HG03066 (cell line): ENCODE data around the gene CYRIA.

ENCODE experiments used
- ATAC-seq: cut with Tn5 transposase; IDR thresholded peaks from one replicate; pipeline ENCODE4 v1.9.1; 2021; ENCODE audit warnings: low read depth; ENCODE audit not compliant: unreplicated experiment

CYRIA gene

GRCh38 chr2:16652296-16653082, 13.1 kb downstream of the CYRIA start:
- no peak for ATAC-seq

- no peak for ATAC-seq
Observed at GRCh38 chr2:16650287-16651249, 15.1 kb downstream of the CYRIA start.

GRCh38 chr2:16649353-16650286, 16.0 kb downstream of the CYRIA start:
- no peak for ATAC-seq

- ATAC-seq: no peak
Observed at GRCh38 chr2:16647992-16648617, 17.5 kb downstream of the CYRIA start.

- ATAC-seq: no peak
Observed at GRCh38 chr2:16645775-16646559, 19.7 kb downstream of the CYRIA start.

GRCh38 chr2:16645088-16645487, 20.5 kb downstream of the CYRIA start:
- ATAC-seq: no peak

GRCh38 chr2:16644221-16644925, 21.3 kb downstream of the CYRIA start:
- ATAC-seq: no peak

GRCh38 chr2:16643099-16643498, 22.5 kb downstream of the CYRIA start:
- ATAC-seq: no peak

GRCh38 chr2:16642088-16642487, 23.5 kb downstream of the CYRIA start:
- no peak for ATAC-seq

- ATAC-seq: no peak
Observed at GRCh38 chr2:16641509-16641908, 24.1 kb downstream of the CYRIA start.

- ATAC-seq: no peak
Observed at GRCh38 chr2:16640867-16641266, 24.8 kb downstream of the CYRIA start.

GRCh38 chr2:16640001-16640700, 25.5 kb downstream of the CYRIA start:
- no peak for ATAC-seq

GRCh38 chr2:16639431-16639830, 26.2 kb downstream of the CYRIA start:
- no peak for ATAC-seq

- no peak for ATAC-seq
Observed at GRCh38 chr2:16638946-16639345, 26.7 kb downstream of the CYRIA start.

- ATAC-seq: no peak
Observed at GRCh38 chr2:16637304-16637703, 28.3 kb downstream of the CYRIA start.

- no peak for ATAC-seq
Observed at GRCh38 chr2:16635791-16636699, 29.6 kb downstream of the CYRIA start.
